AG04450 (cell line): ENCODE data around the gene PPP1R2. TPM values are rescaled to one million over a fixed set of nuclear protein-coding genes. Genes with fewer than 3 reads are reported as not detected.

Experiments used
- CTCF ChIA-PET: fragments of 300-600, 350-600 bp; formaldehyde crosslinking; extraction: SDS; loops from one replicate; lab custom pipeline; 2022; ENCODE audit warnings: antibody characterized with exemption, inconsistent platforms; lab: Charles Lee
- POLR2A ChIA-PET: fragments of 350-600 bp; formaldehyde crosslinking; extraction: SDS; loops from one replicate; lab custom pipeline; 2021; ENCODE audit warnings: antibody characterized with exemption, inconsistent platforms; lab: Yijun Ruan, JAX
- DNase-seq: peaks from one replicate; pipeline ENCODE4 v3.0.0-alpha.2; 2011; ENCODE audit warnings: low read depth, low spot score
- H3K27ac ChIP-seq: one replicate; pipeline ENCODE4 v1.5.1; 2012; ENCODE audit warnings: low read depth, low read length, control low read depth
- H3K27me3 ChIP-seq: one replicate; pipeline ENCODE4 v1.6.0; 2012; ENCODE audit warnings: low read length; ENCODE audit not compliant: control insufficient read depth, insufficient read depth
- H3K4me3 ChIP-seq: 2 replicates; pipeline ENCODE4 v1.5.1; 2011; ENCODE audit warnings: mild to moderate bottlenecking, low read depth, low read length, control low read depth
- H3K9me3 ChIP-seq: 2 replicates; pipeline ENCODE4 v1.5.1; 2012; ENCODE audit warnings: low read length; ENCODE audit not compliant: control insufficient read depth, insufficient read depth
- polyA plus RNA-seq: library from polyadenylated mRNA; depleted of rRNA; stranded (reverse); fragments of >200 nt; gene quantifications from 2 replicates; pipeline ENCODE4 v1.2.3, GENCODE V29; 2011
- TF ChIP-seq, protein P1 (sequence below): IDR thresholded peaks from 2 replicates; pipeline ENCODE4 v1.5.1; 2011; ENCODE audit warnings: low read depth, low read length, control low read depth, inconsistent platforms

The PPP1R2 gene
- polyA plus RNA-seq, 1 experiment = 84.3 TPM

DNA sequence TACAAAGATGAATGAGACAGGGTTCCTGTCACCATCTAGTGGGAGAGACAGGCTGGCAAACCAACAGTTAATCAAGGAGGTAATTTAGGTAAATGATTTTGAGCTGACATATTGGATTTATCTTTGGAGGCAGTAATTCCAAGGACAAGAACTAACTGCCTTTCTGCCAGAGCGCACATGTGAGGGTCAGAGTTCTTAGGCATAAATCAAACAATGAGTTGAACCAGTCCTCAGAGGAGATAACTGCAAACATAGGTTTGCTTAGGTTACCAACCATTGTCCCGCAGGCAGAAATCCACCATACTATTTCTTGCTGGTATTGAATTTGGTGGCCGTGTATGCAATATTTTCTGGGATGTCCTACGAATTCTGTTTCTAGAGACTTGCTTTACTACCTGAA lies 14.2 kb upstream of the PPP1R2 start:
- ChIA-PET CTCF (no interaction called here), POLR2A (no interaction called here)
- H3K27me3 ChIP-seq = peaks cover 31% of the 10 kb centered on the region
- no peak overlapping the region for H3K4me3 ChIP-seq
- H3K27ac ChIP-seq = no peak overlapping the region
- no peaks in the 10 kb centered on the region for H3K9me3 ChIP-seq
- no peak for DNase-seq
- TF ChIP-seq, protein P1, sequence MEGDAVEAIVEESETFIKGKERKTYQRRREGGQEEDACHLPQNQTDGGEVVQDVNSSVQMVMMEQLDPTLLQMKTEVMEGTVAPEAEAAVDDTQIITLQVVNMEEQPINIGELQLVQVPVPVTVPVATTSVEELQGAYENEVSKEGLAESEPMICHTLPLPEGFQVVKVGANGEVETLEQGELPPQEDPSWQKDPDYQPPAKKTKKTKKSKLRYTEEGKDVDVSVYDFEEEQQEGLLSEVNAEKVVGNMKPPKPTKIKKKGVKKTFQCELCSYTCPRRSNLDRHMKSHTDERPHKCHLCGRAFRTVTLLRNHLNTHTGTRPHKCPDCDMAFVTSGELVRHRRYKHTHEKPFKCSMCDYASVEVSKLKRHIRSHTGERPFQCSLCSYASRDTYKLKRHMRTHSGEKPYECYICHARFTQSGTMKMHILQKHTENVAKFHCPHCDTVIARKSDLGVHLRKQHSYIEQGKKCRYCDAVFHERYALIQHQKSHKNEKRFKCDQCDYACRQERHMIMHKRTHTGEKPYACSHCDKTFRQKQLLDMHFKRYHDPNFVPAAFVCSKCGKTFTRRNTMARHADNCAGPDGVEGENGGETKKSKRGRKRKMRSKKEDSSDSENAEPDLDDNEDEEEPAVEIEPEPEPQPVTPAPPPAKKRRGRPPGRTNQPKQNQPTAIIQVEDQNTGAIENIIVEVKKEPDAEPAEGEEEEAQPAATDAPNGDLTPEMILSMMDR = no peak

DNA sequence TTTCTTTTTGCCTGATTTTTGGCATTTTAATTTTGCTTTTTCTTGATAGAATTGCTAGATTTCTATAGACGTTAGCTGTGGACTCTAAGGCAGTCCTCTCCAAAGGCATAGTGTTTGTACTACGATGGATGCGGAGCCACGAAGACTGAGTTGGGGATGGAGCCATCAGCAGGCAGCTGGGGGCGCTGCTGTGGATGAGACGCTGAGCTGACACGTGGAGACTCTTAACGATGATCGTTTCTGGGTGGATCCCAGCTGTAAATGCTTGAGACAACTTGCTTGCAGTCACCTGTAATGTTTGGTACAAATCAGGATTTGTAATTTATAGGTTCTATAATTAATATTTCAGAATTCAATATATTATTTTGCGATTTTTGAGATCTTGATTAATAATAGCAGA lies 13.3 kb upstream of the PPP1R2 start:
- H3K9me3 ChIP-seq = no peaks in the 10 kb centered on the region
- no peak overlapping the region for H3K4me3 ChIP-seq
- peaks cover 33% of the 10 kb centered on the region for H3K27me3 ChIP-seq
- CTCF ChIA-PET = no interaction called here
- H3K27ac ChIP-seq = no peak overlapping the region
- TF ChIP-seq, protein P1 = peak; percentile 26; the same call in 1 of the 2 replicates
- POLR2A ChIA-PET = no interaction called here
- DNase-seq = no peak

DNA sequence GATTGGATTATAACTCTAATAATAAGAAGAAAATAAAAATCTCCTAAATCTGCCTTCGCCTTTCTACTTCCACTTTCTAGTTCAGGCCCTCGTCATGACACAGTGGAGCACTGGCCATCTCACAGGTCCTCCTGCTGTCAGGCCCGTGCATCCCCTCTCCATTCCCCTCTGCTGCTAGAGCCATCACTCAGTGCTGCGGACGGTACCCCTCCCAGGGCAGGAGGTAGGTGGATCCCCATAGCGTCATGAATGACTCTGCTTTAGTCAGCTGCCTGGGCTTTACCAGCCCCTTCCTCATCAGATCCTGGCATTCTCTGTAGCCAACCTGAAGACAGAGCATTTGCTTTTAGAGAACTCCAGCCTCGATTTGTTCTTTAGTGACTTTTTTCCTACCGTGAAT lies 12.0 kb upstream of the PPP1R2 start:
- TF ChIP-seq, protein P1 = no peak
- ChIA-PET POLR2A (no interaction called here), CTCF (no interaction called here)
- Histone ChIP-seq H3K27me3 (peaks cover 38% of the 10 kb centered on the region), H3K27ac (no peak overlapping the region), H3K9me3 (no peaks in the 10 kb centered on the region), H3K4me3 (no peak overlapping the region)
- DNase-seq = no peak

DNA sequence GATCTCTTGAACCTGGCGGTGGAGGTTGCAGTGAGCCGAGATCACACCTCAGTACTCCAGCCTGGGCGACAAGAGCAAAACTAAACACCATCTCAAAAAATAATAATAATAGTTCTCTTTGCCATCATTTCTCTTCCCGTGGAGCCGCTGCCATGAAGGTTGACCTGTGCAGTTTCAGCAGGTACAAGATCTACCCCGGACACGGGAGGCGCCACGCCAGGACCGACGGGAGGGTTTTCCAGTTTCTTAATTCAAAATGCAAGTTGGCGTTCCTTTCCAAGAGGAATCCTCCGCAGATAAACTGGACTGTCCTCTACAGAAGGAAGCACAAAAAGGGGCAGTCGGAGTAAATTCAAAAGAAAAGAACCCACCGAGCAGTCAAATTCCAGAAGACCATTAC lies 11.3 kb upstream of the PPP1R2 start:
- ChIA-PET POLR2A (no interaction called here), CTCF (no interaction called here)
- DNase-seq = no peak
- Histone ChIP-seq H3K9me3 (no peaks in the 10 kb centered on the region), H3K4me3 (no peak overlapping the region), H3K27me3 (peaks cover 40% of the 10 kb centered on the region), H3K27ac (no peak overlapping the region)
- TF ChIP-seq, protein P1 = no peak

DNA sequence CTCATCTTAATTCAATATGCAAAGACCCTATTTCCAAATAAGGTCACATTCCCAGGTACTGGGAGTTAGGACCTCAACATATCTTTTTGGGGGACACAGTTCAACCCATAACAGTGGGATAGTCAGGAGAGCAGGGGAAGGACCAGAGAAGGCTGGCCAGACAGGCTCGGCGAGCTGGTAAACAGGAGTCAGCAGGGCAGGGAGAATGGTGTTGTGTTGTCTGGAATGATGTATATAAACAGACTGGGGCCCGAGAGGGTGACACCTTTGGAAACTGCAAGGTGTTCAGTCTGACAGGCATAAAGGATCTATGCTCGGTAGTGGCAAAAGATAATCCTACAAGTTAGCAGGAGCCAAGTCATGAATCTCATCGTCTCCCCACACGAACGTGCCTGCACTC lies 10.1 kb upstream of the PPP1R2 start:
- TF ChIP-seq, protein P1 = no peak
- DNase-seq = no peak
- Histone ChIP-seq H3K4me3 (no peak overlapping the region), H3K27me3 (peaks cover 42% of the 10 kb centered on the region), H3K27ac (no peak overlapping the region), H3K9me3 (no peaks in the 10 kb centered on the region)
- CTCF ChIA-PET = interaction anchor here (1.1 kb wide), 1 partner anchor 341 kb away, joined by 3 read pairs; no protein-coding TSS in a partner anchor
- POLR2A ChIA-PET = interaction anchor here (0.7 kb wide), 1 partner anchor 10 kb away, joined by 3 read pairs; the partner anchor contains the start of gene PPP1R2
